Raji (cell line): ENCODE results near the gene PPP1R1B.

Experiments
- POLR2A ChIP-seq: IDR thresholded peaks from 2 replicates; pipeline ENCODE4 v1.6.1; 2011; ENCODE audit warnings: low read depth, low read length, control low read depth; ENCODE audit not compliant: insufficient read depth

Gene PPP1R1B

DNA sequence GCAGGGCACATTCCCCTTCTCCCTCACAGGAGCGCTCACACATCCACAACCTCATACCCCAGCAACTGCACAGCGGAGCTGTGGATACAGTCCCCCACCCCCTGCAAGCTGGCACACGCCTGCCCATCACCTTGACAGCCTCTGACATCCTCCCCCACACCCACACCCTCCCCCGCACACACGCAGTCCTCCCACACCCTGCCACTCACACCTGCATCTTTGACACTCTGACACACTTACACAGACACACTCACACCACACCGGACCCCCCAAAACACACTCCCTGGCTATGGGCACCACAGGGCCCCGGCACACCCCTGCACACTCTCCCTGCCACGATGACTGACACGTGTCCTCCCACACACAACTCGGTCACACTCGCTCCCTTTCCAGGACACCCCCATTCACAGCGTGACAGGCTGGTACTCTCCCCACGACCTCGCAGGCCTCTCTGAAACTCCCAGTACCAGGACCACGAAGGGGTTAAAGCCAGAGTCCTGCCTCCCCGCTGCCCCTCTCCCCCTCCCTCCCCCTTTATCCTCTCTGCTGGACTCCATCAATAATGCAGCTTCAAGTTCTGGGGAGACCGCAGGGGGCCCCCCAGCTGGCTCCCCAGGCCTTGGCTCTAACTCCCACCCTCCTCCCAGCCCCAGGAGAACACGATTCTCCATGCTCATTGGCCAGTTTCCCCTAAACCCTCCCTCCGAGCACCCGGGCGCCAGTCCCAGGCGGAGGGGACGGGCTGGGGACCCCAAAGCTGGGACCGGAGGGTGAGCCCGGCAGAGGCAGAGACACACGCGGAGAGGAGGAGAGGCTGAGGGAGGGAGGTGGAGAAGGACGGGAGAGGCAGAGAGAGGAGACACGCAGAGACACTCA lies at the start of gene PPP1R1B:
TSS of gene PPP1R1B (plus strand) at position 782 of the 876 bp plus-strand sequence. CDS start 441 bp downstream, outside the sequence.
- TF ChIP-seq POLR2A, result no peak

DNA sequence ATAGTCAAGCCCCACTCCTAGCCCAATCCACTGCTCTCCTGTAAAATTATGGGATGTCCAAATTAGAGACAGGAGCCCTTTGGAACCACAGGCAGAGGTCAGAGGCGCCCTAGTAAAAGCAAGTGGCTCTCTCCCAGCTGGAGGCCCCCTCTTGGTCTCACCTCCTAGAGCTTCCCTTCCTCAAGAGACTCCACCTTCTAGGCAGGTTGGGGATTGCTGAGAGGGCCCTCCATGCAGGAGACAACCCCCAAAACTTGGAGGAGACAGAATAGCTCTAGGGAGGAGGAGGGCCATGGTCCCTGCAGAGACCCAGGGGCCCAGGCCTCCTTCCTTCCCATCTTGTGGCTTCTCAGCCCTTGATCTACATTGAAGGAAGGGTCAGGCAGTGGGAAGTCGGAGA lies 48.5 kb upstream of the PPP1R1B start:
- no peak for TF ChIP-seq POLR2A

DNA sequence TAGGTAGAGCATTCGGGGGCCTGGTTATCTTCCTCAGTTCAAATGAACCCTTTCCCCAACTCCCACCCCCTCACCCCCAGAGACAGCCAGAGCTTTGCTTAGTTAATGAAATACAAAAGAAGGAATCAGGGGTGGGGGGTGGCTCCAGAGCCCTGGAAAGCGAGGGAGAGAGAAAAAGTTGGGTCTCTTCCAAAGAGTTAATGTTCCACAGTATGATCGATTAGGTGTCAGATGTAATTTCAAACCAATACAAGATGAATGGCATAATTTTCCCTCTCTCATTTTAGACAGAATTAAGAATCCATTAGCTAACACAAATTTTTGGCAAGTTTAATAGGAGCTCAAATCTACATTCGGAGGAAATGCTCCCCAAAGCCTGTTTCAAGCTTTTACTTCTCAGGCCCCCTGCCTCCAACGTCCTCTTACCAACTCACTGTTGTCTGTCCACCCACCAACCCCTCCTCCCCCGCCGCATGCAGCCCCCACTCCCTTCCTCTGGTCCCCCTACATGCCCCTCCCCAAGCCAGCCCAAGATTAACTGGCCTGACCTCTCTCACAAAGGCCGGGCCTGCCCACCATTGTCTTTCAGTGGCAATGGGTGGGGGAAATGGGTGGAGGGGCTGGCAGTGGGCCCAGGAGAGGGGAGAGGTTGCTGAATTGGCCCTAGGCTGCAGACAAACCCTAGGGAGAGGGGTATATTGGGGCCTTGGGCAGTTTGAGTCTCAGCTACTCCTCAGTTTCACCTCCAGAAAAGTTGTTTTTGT lies 47.3 kb upstream of the PPP1R1B start:
- no peak for TF ChIP-seq POLR2A

DNA sequence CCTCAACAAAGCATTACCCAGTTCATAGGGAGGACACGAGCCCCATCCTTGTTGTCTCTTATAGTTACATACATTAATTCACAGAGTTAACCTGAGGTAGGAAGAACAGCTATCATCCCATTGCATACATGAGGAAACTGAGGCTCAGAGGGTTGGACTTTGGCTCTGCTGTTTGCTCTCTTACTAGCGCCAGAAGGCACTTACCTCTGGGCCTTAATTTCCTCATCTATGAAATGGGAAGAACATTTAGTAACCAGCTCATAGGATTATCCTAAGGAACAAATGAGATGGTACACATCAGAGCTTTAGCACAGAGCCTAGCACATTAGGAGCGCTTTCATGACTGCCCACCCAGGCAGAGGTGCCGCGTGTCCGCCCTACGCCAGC lies 46.7 kb upstream of the PPP1R1B start:
- no peak for TF ChIP-seq POLR2A

DNA sequence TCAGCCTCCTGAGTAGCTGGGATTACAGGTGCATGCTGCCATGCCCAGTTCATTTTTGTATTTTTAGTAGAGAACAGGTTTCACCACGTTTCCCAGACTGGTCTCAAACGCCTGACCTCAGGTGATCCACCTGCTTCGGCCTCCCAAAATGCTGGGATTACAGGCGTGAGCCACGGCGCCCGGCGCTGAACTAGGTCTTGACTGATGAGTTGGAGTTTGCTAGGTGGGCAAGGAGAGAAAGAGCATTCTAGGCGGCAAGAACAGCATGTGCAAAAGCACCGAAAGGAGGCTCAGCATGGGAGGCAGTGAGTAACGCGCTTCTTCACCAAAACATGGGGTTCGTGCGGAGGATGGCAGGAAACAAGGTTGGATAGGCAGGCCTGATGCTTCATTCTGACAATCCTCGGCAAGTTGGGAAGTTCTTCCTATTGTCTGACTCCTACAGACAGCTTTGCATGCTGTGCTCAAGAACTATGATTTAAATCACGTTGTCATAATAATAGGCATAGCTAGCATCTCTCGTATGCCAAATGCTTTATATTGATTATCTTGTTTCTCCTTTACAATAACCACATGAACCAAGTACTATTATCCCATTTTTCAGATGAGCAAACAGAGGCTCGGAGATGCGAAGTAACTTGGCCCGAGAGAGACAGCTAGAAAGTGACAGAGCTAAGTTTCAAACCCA lies 45.5 kb upstream of the PPP1R1B start:
- TF ChIP-seq POLR2A, result no peak

DNA sequence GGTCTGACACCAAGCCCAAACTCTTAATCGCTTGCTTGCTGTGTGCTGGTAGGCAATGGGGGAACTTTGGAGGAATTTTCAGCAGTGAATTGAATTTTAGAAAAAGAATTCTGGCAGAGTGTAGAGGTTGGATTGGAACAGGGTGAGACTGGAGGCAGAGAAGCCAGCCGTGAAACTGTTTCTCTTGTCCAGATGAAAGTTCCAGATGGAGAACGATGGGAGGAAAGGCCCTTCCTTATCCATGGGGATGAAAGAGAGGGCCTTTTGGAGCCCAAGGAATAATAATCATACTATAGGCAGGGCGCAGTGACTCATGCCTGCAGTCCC lies 45.0 kb upstream of the PPP1R1B start:
- no peak for TF ChIP-seq POLR2A

DNA sequence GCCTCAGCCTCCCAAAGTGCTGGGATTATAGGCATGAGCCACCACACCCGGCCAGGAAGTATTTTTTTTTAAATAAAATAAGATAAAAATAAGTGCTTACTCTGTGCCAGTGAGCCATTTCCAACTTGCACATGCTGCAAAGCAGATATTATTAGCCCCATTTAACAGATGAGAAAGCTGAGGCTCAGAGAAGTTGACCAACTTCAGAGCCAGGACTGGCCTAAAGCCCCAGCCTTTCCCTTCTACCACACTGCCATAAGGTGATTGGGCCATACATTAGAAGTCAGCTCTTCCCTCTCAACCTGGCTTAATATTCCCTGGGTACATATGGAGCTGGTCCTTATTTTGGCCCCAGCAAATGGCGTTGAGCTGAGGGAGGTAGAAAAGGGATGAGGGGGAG lies 44.1 kb upstream of the PPP1R1B start:
- TF ChIP-seq POLR2A, result no peak

DNA sequence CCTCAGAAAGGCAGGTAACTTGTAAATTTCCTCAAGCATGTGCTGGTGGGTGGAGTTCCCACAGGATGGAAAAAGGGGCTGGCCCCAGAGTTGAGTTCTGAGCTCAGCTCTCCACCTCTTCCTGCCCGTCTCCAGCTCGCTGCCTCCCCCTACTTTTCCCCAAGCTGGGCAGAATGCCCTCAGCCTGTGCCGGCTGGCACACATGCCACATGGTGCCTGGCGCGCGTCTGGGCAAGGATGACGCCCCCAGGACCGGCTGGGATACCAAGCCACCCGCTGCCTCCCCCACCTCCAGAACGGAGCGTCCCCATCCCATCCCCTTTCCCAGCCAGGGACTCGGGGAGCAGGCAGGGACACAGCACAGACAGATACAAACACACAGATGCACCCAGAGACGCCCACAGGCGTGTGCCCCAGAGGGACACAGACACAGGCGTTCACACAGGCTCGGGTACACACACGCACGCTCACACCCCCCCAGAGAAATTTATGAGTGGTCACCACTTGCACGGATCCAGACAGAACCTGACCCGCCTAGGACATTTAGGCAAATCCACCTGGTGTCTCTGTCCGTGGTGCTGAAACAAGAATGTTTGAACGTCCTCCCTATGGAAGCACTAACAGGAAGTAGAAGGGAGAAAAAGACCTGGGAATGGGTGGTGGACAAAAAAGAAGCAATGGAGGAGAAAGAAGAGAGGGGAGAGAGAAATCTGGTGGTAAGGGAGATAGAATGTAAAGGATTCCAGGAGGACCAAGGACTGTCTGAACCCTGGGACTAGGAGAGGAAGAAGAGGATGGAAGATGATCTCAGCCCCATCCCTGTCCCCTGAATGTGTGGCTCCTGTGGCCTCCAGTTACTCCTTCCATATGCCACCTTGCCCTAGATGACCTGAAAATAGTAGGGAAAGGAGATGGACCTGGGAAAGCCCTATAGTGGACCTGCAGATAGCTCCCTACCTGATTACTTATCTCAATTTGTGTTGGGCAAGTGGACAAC lies 34.5 kb upstream of the PPP1R1B start:
- no peak for TF ChIP-seq POLR2A

DNA sequence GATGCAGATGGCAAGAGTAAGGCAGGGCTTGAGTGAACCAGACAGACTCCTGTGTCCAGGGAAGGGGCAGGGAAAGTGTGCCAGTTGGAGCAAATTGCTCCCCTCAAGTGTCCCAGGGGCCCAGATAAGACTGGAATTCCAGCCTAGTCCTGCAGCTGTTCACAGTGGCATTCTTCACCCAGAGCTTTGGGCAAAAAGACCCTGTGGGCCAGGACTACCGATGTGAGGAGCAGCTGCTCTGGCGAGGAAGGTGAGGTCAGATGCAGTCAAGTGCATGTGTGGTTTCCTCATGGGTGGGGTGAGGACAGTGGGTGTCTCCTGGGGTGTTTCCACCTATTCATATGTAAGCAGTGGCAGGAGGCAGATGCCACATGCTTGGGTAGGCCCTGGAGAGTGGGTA lies 33.4 kb upstream of the PPP1R1B start:
- no peak for TF ChIP-seq POLR2A

DNA sequence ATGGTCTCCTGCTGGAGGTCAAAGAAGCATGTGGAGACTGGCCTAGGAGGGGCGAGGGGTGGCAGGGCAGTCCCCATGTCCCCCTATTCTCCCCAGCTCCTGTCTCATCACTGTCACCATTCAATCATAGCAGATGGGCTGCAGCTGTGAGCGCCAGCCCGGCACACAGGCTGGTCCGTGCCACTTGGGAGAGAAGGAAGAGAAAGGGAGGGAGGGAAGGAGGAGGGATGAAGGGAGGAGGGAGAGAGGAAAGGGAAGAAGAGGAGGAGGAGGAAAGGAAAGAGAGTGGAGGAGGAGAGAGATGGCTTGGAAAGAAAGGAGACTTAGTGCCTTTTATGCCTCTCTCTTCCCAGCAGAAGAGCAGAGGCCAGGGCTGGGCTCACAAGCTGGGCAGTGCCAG lies 31.5 kb upstream of the PPP1R1B start:
- no peak for TF ChIP-seq POLR2A

DNA sequence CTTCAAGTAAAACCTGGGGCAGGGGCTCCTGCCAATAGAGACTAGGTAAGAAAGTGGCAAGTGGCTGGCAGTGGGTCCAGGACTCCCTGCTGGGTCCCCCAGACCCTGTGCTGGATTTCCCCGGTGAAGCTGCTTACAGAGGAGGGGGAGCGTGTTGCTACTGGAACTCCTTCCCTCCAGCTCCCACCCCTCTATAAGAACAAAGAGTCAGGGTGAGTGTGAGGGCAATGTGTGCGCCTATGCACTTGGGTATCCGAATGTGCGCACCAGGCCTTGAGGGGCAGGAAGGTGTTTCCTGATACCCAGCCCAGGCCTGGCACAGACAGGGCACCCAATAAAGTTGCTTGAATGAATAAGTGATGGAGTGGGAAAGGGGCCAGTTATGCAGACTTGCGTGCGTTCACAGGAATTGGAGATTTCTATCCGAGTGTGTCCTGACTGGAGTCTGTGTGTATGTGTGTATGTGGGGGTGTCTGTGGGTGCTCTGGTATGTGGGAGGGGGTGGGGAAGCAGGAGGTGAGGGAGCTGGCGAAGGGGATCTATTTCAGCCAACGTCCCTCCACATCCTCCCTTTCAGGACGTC lies 30.7 kb upstream of the PPP1R1B start:
- TF ChIP-seq POLR2A, result no peak

DNA sequence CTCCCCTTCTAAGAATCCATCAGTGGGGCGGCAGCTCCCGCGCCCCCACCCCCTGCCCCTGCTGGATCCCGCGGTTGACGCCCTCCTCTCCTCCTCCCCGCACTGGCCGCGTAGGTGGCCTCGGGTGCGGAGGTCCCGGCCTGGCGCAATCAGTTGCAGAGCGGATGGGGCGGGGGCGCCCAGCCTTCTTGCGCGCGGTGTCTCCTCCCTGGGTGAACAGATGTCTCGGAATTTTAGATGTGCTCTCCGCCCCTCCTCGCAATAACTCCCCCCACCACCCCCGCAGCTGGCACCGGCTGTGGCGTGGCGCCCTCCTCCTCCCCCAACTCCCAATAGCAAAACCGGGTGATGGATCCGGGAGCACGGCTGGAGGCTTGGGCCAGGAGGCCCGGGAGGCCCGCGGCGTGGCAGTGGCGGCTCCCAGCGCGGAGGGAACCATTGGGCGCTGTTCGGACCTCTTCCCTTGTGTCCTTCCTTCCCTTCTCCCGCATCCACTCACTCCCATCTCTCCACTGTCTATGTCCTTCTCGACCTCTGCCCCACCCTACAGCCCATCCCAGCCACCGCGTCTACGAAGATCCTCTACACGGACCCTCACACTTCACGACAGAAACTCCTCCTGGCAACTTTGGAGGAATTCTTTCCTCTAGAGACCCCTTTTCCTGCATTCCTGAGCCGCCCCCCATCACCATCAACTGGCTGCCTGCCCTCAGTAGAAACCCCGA lies 30.0 kb upstream of the PPP1R1B start:
- TF ChIP-seq POLR2A, result no peak

DNA sequence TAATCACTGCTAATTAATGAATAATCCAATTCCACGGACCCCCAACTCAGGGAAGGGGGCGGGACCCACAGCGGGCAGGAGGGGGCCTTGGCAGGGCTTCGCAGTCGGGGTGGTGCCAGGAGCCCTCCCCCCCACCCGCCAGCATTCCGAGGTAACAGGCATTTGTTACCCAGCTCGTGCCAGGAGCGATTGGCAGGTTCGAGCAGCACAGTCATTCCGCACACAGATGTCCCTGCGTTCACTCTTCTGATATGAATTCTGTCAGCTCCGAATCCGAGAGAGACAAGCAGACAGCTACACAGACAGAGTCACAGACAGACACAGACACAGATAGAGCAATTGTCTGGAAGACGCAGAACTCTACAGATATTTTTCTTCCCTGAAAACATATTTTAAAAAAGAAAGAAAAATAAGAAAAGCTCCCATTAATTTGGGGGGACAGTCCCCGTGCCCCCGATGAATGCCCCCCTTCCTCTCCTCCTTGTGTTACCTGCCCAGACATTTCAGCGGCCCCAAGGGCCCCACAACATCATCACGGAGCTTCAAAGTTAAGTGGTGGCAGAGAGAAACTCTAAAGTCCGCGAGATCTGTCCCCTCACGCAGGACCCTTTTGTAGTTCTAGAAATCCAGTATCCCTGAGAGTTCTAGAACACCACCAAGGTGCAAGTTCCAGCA lies 29.2 kb upstream of the PPP1R1B start:
- TF ChIP-seq POLR2A, result no peak
